HG03378 (cell line): ENCODE results near the gene ADH4.
"Not testable (repeated sequence)": the region's sequence is repeated elsewhere in the genome, so short reads cannot be mapped to it uniquely, and the experiment has no call there.

Experiments used
- ATAC-seq: cut with Tn5 transposase; IDR thresholded peaks from one replicate; pipeline ENCODE4 v1.9.1; 2021; ENCODE audit warnings: mild to moderate bottlenecking, moderate library complexity; ENCODE audit not compliant: unreplicated experiment

ADH4 gene

GRCh38 chr4:99144070-99144469 is at the start of gene ADH4:
Gene ADH4 (minus strand): TSS chr4:99144297. CDS start chr4:99144222, 75 bp downstream.
- no peak for ATAC-seq

DNA sequence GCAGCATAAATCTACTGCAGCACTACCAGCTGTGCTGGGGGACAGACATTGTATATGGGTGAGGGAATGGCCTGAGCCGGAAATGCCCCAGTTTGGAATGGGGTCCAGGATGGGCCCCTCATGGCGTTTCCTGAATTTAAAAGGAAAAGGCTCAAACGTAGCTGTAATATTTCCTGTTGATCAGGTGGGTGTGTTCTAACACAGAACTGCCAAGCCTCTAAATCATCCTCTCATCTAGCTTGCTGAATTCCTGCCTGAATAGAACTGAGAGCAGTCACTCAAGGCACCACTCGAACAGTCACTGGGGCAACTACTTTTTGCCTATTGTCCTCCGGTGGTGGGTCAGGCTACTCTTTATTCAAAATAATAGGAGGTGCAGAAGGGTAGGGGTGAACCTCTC is 46.2 kb upstream of the ADH4 start:
- no peak for ATAC-seq

DNA sequence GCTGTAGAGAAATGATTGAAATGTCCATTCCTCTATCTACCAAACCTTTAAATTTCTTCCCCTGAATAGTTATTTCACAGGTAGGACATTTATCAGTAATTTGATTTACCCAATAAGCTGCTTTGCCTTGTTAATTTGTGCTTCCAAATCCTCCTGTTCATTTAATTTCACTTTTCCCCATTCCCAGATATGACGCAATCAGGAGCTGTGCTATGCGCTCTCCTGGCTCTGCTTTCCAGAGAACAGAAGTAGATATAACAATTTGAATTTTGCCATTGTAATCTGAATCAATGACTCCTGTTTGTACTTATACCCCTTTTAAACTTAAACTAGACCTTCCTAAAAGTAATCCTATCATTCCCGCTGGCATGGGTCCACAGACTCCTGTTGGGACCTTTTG is 45.8 kb upstream of the ADH4 start:
- not testable (repeated sequence) for ATAC-seq

GRCh38 chr4:99186029-99186428 is 41.9 kb upstream of the ADH4 start:
- no peak for ATAC-seq

DNA sequence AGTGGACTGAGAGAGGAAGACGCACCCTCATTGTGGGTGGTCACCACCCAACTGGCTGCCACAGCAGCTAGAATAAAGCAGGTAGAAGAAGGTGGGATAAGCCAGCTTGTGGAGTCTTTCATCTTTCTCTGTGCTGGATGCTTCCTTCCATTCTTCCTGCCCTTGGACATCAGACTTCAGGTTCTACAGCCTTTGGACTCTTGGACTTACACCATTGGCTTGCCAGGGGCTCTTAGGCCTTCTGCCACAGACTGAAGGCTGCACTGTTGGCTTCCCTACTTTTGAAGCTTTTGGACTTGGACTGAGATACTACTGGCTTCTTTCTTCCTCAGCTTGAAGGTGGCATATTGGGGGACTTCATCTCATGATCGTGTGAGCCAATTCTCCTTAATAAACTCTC is 41.5 kb upstream of the ADH4 start:
- ATAC-seq = no peak

GRCh38 chr4:99180382-99181070 is 36.4 kb upstream of the ADH4 start:
- no peak for ATAC-seq

- ATAC-seq = no peak
Measured at GRCh38 chr4:99179626-99180025, 35.5 kb upstream of the ADH4 start.

- no peak for ATAC-seq
Measured at GRCh38 chr4:99179178-99179577, 35.1 kb upstream of the ADH4 start.

GRCh38 chr4:99166544-99166943 is 22.4 kb upstream of the ADH4 start:
- no peak for ATAC-seq

DNA sequence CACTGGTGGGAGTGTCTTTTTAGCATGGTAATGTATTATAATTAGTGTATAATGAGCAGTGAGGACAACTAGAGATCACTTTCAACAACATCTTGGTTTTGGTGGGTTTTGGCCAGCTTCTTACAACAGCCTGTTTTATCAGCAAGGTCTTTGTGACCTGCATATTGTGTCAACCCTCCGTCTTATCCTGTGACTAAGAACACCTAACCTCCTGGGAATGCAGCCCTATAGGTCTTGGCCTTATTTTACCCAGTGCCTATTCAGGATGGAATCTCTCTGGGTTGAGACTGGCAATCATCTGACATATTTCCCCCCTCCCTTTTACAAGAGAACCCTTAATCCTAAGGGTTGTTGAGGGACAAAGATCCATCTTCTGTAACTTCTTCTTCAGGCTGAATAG is 21.9 kb upstream of the ADH4 start:
- no peak for ATAC-seq

DNA sequence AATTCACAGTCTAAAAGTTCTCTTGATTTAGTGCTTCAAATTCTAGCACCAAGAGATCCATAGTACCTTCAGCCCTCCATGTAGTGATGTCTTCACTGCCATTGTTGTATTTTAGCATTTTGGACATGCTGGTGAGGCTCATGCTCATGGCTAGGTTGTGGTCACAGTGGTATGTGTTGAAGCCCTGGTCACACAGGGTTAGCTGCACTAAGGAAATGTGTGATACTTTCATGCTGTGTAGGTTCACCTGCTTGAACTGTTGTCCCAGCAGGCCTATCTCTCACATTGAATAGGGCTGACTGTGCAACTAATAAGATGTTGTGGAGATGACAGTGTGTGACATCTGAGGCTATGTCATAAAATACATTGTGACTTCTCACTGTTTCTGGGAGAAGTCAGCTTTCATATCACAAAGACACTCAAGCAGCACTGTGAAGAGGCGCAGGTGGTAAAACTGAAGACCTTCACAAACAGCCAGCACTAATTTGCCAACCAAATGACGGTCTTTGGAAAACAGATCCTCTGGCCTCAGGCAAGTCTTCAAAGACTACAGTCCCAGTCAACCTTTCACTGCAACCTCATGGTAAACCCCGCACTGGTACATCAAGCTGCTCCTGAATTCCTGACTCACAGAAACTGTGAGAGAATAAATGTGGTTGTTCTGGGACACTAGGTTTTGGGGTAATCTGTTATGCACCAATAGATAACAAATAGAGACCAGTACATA is 17.4 kb upstream of the ADH4 start:
- ATAC-seq = no peak

GRCh38 chr4:99159699-99160098 is 15.6 kb upstream of the ADH4 start:
- no peak for ATAC-seq

- ATAC-seq = no peak
Measured at GRCh38 chr4:99157478-99157935, 13.4 kb upstream of the ADH4 start.

DNA sequence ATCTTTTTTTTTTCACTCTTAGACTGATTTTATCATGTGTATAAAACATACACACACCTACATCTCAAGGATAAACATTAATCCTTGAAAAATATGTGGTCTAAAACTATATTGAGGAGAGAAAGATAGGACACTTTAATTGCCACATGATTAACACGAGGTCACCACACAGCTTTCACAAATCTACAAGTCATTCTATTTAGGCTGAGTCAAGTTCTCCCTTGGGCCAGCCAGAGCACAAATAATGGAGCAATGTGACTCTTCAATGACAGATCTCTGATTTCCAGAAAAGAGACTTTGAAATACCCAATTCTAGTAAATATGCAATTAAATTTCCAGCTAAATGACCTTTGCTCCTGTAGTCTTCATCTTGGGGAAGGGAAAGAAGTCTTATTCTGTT is 12.9 kb upstream of the ADH4 start:
- no peak for ATAC-seq

DNA sequence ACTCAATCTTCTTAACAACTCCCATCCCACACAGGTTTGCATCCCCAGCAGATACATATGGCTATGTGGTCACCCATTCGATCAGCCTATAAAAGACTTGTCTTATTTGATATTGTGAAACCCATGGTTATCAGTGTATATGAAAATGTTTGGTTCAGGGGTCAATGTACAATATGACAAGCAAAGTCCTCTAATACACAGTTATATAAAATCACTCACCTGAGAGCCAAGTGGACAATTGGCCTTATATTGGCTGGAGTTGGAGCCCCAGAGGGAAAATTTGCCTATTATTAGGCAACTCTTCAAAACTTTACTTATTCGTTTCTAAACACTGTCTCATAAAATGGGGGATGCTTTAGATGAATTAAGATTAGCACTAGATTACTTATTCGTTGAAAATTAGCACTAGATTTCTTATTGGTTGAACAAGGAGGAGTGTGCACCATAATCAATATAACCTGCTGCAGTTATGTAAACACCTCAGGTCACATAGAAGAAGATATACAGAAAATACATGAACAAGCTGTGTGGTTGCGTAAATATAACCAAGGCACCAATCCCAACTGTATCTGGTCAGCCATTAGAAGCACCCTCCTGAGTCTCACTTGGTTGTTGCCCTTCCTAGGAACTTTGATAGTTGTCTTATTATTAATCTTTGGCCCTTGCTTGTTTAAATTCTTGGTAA is 10.7 kb upstream of the ADH4 start:
- no peak for ATAC-seq

- no peak for ATAC-seq
Measured at GRCh38 chr4:99151995-99152394, 7.9 kb upstream of the ADH4 start.

GRCh38 chr4:99151452-99151851 is 7.4 kb upstream of the ADH4 start:
- no peak for ATAC-seq

GRCh38 chr4:99149426-99150019 is 5.4 kb upstream of the ADH4 start:
- no peak for ATAC-seq

GRCh38 chr4:99148550-99148949 is 4.5 kb upstream of the ADH4 start:
- ATAC-seq = no peak

DNA sequence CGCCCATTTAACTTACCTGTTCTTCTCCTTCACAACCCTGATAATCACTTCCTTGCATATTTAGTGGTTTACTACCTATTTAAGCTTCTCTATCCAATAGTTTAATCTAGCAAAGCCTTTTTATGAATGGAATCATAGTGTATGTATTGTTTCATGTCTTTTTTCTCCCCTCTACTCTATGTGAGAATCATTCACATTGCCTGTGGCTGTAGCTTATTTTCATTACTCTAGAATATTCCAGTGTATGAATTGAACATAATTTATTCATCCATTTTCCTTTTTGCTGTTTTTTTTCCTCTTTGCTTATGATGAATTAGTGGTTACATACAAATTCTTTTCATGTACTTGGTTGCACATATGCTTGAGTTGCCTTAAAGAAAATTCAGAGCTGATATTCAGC is 490 bp upstream of the ADH4 start:
- ATAC-seq = no peak

DNA sequence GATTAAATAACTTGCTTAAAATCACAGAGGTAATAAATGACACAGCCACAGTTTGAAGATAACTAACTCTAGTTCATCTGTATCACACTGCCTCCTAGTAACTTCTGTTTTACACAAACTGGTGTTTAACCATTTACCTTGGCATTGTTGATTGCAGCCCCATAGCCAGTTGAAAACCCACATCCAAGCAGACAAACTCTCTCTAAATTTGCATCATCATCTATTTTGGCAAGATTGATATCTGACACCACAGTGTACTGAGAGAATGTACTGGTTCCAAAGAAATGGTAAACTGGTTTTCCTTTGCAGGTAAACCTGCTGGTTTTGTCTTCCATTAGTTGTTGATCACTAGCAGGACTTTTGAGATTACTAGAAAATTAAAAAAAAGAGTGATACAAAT is 7.8 kb downstream of the ADH4 start:
- no peak for ATAC-seq
